HG03354 (cell line): ENCODE results near the gene EGLN1.
"Not testable (repeated sequence)": the region's sequence is repeated elsewhere in the genome, so short reads cannot be mapped to it uniquely, and the experiment has no call there.

Experiments
- ATAC-seq: cut with Tn5 transposase; IDR thresholded peaks from one replicate; pipeline ENCODE4 v1.9.1; 2021; ENCODE audit warnings: mild to moderate bottlenecking; ENCODE audit not compliant: unreplicated experiment, poor library complexity, severe bottlenecking

EGLN1 gene

GRCh38 chr1:231421971-231422797 lies at the start of gene EGLN1:
Gene EGLN1, minus strand, starts transcription at chr1:231422287. Its CDS starts 399 bp downstream, at chr1:231421888.
- peak; percentile 80 for ATAC-seq

GRCh38 chr1:231471500-231471899 lies 49.4 kb upstream of the EGLN1 start:
- not testable (repeated sequence) for ATAC-seq

- ATAC-seq, result not testable (repeated sequence)
Measured at GRCh38 chr1:231471027-231471426, 48.9 kb upstream of the EGLN1 start.

DNA sequence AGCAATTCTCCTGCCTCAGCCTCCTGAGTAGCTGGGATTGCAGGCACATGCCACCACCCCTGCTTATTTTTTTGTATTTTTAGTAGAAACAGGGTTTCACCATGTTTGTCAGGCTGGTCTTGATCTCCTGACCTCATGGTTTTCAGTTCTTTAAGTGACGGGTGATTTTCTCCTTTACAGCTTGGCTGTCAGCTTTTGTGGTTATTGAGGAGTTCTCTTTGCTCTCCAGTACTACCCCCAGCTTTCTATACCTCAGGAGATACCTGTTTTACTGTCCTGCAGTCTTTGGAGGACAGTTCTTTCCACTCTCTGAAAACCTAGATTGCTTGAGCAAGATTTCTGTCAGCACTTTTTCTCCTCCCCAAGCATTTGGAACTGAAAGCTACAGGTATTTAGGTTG lies 45.9 kb upstream of the EGLN1 start:
- ATAC-seq, result no peak

- no peak for ATAC-seq
Measured at GRCh38 chr1:231465051-231465450, 43.0 kb upstream of the EGLN1 start.

- no peak for ATAC-seq
Measured at GRCh38 chr1:231463541-231463940, 41.5 kb upstream of the EGLN1 start.

DNA sequence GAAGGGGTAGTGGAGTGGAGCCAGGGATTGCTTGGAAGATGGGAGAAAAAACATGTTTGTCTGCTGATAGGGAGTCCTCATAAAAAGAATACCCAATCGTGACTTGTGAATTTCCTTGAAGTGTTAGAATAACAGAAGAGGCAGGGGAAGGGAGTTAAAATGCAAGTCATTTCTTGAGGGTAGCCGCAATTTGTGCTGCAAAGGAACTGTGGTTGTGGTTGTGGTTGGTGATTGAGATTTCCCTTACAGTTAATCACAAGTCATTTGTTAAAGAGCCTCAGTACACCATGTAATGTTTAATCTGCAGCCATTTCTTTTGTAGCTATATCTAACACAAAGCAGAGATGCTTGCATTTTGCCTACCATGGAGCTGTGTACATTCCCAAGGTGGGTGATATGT lies 38.5 kb upstream of the EGLN1 start:
- peak; percentile 90 for ATAC-seq

DNA sequence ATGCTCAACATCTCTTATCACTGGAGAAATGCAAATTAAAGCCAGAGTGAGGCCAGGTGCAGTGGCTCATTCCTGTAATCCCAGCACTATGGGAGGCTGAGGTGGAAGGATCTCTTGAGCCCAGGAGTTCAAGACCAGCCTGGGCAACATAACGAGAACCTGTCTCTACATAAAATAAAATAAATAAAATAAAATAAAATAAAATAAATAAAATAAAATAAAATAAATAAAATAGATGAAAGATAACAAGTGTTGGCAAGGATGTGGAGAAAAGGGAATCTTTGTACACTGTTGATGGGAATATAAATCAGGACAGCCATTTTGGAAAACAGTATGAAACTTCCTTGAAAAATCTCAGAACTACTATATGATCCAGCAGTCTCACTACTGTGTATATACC lies 37.4 kb upstream of the EGLN1 start:
- ATAC-seq, result not testable (repeated sequence)

- not testable (repeated sequence) for ATAC-seq
Measured at GRCh38 chr1:231457956-231458355, 35.9 kb upstream of the EGLN1 start.

GRCh38 chr1:231454133-231454532 lies 32.0 kb upstream of the EGLN1 start:
- not testable (repeated sequence) for ATAC-seq

DNA sequence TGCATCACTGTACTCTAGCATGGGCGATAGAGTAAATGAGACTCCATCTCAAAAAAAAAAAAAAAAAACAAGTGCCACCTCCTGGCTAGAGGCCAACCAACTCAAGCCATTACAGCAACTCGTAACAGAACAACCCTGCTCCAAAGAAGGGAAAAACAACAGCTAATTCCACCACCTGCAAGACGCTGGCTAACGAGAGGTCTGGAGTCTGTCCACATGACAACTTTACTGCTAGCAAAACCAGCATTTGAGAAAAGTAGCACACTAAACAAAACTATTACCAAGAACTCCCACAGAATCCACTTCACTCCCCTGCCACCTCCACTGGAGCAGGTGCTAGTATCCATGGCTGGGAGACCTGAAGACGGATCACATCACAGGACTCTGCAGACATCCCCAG lies 24.1 kb upstream of the EGLN1 start:
- no peak for ATAC-seq

DNA sequence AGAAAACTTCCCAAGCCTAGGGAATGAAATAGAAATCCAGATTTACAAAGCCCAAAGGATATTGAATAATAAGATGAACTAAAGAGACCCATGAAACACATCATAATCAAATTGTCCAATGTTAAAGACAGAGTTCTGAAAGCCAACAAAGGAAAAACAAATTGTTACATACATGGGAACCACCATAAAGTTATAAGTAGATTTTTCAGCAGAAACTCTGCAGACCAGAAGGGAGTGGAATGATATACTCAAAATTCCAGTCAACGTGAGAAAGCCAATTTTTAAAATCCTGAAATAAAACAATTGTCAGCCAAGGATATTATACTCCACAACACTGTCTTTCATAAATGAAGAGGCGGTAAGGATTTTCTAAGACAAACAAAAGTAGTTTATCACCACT lies 22.0 kb upstream of the EGLN1 start:
- ATAC-seq, result no peak

DNA sequence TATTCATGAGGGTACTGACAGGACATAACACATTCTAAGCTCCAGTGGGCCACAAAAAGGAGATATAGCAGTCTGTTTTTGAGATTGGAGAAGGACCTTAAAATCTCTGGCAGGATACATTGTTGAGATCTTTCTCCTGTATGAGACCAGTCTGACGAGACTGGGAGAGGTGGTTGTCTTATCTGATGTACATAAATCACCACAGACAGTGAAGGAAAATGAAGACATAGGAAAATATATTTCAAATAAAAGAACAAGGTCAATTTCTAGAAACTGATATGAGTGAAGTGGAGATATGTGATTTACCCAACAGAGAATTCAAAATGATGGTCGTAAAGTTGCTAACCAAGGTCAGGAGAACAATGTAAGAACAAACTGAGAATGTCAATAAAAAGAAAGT lies 21.3 kb upstream of the EGLN1 start:
- no peak for ATAC-seq

DNA sequence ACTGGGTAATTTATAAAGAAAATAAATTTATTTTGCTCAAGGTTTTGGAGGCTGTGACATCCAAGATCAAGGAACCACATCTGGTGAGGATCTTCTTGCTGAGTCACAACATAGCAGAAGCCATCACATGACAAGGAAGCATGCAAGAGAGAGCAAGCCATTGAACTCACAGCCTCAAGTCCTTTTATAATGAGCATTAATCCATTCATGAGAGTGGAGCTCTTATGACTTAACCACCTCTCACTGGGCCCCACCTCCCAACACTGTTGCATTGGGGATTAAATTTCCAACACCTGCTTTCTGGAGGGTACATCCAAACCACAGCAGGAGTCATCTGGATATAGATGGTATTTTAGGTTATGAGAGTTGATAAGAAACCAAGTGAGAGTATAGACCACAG lies 20.6 kb upstream of the EGLN1 start:
- ATAC-seq, result no peak

- no peak for ATAC-seq
Measured at GRCh38 chr1:231432996-231433395, 10.9 kb upstream of the EGLN1 start.

- ATAC-seq, result no peak
Measured at GRCh38 chr1:231431665-231432415, 9.8 kb upstream of the EGLN1 start.

- ATAC-seq, result not testable (repeated sequence)
Measured at GRCh38 chr1:231430678-231431352, 8.7 kb upstream of the EGLN1 start.

GRCh38 chr1:231428377-231428776 lies 6.3 kb upstream of the EGLN1 start:
- no peak for ATAC-seq

GRCh38 chr1:231424950-231425805 lies 3.1 kb upstream of the EGLN1 start:
- no peak for ATAC-seq

- no peak for ATAC-seq
Measured at GRCh38 chr1:231423648-231424047, 1.6 kb upstream of the EGLN1 start.
